Astrocyte of the cerebellum (primary cell): ENCODE data around the gene RPS15.

Source experiments
- DNase-seq: peaks from one replicate; pipeline ENCODE4 v3.0.0-alpha.2; 2011; ENCODE audit warnings: low read depth
- H3K4me3 ChIP-seq: 2 replicates; pipeline ENCODE4 v1.5.1; 2011; ENCODE audit warnings: mild to moderate bottlenecking, low read depth, low read length, moderate library complexity
- CTCF ChIP-seq: IDR thresholded peaks from 2 replicates; pipeline ENCODE4 v1.5.1; 2012; ENCODE audit warnings: low read length, low read depth, moderate library complexity, mild to moderate bottlenecking; ENCODE audit errors: missing control alignments
- in situ Hi-C: cut with HindIII; loops from 2 replicates; pipeline ENCODE4 v1.10.0; 2017; ENCODE audit warnings: low sequenced_read_pairs

RPS15 gene

GRCh38 chr19:1467490-1468273, 29.5 kb downstream of the RPS15 start:
- no peak for DNase-seq
- no peak overlapping the region for H3K4me3 ChIP-seq
- no peak for TF ChIP-seq CTCF
- in situ Hi-C loops: no loop called here

- no peak for TF ChIP-seq CTCF
- H3K4me3 ChIP-seq: no peak overlapping the region
- in situ Hi-C loops: no loop called here
- no peak for DNase-seq
These were observed 30.2 kb downstream of the RPS15 start for GRCh38 chr19:1468274-1468820.

GRCh38 chr19:1468821-1469254, 30.6 kb downstream of the RPS15 start:
- H3K4me3 ChIP-seq: no peak overlapping the region
- in situ Hi-C loops: no loop called here
- no peak for DNase-seq
- TF ChIP-seq CTCF: no peak

DNA sequence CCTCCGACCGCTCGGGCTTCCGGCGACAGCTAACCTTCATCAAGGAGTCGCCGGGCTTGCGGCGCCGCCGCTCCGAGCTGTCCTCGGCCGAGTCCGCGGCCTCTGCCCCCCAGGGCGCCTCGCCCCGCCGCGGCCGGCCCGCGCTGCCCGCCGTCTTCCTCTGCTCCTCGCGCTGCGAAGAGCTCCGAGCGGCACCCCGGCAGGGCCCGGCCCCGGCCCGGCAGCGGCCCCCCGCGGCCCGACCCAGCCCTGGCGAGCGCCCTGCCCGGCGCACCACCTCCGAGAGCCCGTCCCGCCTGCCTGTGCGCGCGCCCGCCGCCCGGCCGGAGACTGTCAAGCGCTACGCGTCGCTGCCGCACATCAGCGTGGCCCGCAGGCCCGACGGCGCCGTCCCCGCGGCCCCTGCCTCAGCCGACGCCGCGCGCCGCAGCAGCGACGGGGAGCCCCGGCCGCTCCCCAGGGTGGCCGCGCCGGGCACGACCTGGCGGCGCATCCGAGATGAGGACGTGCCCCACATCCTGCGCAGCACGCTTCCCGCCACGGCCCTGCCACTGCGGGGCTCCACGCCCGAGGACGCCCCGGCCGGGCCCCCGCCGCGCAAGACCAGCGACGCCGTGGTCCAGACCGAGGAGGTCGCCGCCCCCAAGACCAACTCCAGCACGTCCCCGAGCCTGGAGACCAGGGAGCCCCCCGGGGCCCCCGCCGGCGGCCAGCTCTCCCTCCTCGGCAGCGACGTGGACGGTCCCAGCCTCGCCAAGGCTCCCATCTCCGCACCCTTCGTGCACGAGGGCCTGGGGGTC, 31.3 kb downstream of the RPS15 start:
- DNase-seq: no peak
- in situ Hi-C loops: no loop called here
- H3K4me3 ChIP-seq: no peak overlapping the region
- no peak for TF ChIP-seq CTCF

DNA sequence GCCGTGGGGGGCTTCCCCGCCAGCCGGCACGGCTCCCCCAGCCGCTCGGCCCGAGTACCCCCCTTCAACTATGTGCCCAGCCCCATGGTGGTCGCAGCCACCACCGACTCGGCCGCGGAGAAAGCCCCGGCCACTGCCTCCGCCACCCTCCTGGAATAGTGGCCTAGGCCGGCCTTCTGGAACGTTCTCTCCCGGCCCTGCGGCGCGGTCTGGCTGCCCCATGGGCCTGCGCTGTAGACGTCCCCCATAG, 31.8 kb downstream of the RPS15 start:
- in situ Hi-C loops: no loop called here
- TF ChIP-seq CTCF: no peak
- H3K4me3 ChIP-seq: peak overlapping the region; percentile 2
- no peak for DNase-seq

DNA sequence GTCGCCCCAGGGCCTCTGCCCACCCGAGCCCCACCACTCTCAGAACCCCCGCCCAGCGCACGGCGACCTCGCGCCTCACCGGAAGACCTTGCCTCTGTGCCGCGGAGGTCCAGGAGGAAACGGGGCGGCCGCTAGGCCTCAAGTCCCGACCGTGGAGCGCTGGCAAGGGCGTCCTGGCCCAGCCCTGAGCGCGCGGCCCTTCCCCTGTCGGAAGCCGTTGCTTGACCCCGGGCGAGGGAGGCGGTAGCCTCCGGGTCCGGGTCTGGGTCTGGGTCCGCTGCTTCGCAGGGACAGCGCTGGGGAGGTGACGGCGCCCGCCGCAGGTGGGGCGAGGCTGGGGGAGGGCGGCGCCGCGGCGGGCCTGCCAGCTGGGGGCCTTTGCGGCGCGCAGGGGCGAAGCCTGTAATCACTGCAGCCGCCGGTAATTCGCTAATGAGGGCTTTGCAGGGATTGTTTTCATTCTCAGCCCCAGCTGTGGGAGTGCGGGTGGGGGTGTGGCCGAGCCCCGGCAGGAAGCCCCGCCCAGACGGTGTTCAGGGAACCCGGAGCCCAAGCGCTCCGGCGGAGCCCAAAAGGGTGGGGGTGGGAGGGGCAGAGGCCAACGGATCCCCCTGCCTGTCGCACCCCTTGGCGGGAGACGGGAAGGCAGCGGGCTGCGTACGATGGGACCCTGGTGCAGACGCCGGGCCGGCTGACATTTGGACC, 32.3 kb downstream of the RPS15 start:
- TF ChIP-seq CTCF: no peak
- in situ Hi-C loops: no loop called here
- H3K4me3 ChIP-seq: peak overlapping the region; percentile 14
- no peak for DNase-seq
